HG03103 (cell line): ENCODE measurements around the gene PTCD2.
A peak's percentile ranks its signal among the peaks of the same experiment; 100 is the strongest.

Experiments
- ATAC-seq: cut with Tn5 transposase; IDR thresholded peaks from one replicate; pipeline ENCODE4 v1.9.1; 2021; ENCODE audit warnings: low read depth; ENCODE audit not compliant: unreplicated experiment

PTCD2 gene, protein sequence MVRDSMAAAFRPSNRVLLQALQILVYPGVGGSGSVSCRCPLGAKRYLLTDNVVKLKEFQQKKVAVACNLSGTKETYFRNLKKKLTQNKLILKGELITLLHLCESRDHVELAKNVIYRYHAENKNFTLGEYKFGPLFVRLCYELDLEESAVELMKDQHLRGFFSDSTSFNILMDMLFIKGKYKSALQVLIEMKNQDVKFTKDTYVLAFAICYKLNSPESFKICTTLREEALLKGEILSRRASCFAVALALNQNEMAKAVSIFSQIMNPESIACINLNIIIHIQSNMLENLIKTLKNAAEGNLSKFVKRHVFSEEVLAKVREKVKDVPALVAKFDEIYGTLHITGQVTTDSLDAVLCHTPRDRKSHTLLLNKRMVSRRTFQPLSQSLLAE

DNA sequence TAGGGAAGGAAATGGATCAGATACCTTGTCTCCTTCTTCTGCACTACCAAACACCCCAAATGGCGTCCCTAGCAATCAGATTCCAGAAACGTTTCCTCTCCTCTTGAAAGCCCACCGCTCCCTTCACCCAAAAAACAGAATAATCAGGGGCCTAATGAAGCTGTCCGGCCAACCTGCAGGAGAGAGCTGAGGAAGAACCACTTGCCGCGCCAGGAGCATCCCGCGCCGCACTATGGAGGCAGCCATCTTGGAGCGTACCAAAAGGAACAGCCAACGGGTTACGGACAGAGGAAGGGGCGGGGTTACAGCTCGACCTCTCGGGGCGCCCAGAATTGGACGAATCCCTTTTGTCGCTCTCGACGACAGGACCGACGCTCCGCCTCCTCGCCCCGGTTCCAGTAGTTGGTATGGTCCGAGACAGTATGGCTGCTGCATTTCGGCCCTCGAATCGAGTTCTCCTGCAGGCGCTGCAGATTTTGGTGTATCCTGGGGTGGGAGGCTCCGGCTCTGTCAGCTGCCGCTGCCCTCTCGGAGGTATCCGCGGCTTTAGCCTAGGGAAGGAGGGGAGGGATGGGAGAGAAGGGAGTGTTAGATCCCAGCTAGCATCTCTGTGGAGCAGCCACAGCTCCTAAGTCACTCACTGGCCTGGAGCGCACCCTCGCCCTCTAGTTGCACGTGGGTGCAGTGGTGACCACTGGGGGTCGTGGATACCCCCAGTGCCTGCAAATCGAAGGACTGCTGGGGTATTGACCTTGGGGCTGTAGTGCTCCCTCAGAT lies at the start of gene PTCD2, which contains the start of gene MRPS27:
Gene PTCD2 (plus strand): TSS at position 398 of the 777 bp plus-strand sequence. CDS start 10 bp downstream, at position 408.
Gene MRPS27 (minus strand): TSS at position 265 of the 777 bp plus-strand sequence. CDS start 19 bp downstream, at position 246.
- peak; percentile 99 for ATAC-seq

DNA sequence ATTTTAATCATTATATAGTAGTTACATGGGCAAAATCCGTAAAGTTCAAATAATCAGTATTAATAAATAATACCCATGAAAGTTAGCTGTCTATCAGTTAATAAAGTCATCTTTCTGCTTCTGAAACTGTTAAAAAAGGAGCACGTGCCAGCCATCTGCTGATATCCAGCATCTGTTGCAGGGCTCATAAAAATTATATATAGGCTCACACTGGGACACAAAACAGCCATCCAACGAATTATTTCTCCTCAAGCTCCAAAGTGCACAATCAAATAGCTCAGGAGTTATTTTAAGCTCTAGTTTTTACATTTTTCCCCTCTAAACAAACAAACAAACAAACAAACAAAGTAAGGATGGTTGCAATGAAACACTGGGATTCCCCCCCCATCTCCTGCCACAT lies 48.5 kb upstream of the PTCD2 start:
- no peak for ATAC-seq

DNA sequence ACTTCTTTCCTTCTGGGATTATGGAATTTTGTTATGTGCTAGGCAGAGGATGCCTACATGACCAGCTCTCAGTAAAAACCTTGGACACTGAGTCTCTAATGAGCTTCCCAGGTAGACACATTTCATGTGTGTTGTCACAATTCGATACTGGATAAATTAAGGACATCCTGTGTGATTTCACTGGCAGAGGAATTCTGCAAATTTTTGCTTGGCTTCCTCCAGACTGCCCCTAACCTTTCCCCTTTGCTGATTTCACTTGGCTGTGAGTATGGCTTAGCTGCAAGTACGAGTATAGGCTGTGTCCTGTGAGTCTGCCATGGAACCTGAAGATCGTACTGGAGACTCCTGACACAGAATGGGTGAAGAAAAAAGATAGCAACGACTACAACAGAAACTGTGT lies 47.8 kb upstream of the PTCD2 start:
- ATAC-seq: no peak

DNA sequence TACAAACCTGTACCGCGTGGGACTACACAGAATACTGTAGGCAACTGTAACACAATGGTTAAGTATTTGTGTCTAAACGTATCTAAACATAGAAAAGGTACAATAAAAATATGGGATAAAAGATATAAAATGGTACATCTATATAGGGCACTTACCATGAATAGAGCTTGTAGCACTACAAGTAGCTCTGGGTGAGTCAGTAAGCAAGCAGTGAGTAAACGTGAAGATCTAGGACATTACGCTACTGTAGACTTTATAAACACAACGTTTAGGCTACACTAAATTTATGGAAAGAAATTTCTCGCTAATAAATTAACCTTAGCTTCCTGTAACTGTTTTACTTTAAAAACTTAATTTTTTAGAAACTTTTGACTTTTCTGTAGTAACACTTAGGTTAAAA lies 46.6 kb upstream of the PTCD2 start:
- ATAC-seq: no peak

DNA sequence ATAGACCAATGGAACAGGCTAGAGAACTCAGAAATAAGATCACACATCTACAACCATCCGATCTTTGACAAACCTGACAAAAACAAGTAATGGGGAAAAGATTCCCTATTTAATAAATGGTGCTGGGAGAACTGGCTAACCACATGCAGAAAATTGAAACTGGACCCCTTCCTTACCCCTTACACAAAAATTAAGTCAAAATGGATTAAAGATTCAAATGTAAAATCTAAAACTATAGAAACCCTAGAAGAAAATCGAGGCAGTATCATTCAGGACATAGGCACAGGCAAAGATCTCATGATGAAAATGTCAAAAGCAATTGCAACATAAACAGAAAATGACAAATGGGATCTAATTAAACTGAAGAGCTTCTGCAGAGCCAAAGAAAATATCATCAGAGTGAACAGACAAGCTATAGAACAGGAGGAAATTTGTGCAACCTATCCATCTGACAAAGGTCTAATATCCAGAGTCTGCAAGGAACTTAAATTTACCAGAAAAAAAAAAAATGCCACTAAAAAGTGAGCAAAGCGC lies 43.9 kb upstream of the PTCD2 start:
- ATAC-seq: no peak

DNA sequence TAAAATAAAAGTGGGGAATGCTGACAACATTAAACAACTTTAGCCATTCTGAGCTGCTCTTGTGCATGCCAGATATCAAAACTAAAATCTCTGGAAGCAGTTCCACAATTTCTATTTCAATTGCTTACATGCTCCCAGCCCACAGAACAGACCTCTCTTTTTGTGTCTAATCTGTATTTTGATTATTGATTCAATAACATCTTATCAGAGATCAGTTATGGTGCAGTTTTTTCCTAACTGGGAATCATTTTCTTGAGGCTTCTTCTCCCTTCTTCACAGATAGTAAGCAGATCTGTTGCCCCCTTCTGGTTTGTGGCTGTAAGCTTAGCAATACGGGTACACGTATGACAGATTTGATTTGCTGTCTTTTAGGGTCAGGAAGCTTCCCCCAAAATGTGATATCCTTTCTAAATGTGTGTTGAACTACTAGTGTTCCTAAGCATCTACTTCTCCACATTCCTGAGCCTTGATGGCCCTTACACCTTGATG lies 39.5 kb upstream of the PTCD2 start:
- no peak for ATAC-seq

DNA sequence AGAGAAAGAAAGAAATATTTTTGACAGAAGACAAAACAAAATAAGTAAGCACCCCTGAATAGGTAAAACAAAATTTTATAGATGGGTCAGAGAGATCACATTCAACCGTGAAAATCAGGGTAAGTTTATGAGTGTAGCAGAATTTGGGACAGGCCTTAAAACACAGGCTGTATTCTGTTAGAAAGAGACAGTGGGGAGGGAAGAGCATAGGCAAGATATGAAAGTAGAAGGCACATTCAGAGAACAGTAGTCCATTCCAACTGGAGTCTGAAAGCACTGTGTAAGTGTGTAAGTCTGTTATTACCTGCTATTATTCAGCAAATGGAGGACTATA lies 38.8 kb upstream of the PTCD2 start:
- no peak for ATAC-seq

DNA sequence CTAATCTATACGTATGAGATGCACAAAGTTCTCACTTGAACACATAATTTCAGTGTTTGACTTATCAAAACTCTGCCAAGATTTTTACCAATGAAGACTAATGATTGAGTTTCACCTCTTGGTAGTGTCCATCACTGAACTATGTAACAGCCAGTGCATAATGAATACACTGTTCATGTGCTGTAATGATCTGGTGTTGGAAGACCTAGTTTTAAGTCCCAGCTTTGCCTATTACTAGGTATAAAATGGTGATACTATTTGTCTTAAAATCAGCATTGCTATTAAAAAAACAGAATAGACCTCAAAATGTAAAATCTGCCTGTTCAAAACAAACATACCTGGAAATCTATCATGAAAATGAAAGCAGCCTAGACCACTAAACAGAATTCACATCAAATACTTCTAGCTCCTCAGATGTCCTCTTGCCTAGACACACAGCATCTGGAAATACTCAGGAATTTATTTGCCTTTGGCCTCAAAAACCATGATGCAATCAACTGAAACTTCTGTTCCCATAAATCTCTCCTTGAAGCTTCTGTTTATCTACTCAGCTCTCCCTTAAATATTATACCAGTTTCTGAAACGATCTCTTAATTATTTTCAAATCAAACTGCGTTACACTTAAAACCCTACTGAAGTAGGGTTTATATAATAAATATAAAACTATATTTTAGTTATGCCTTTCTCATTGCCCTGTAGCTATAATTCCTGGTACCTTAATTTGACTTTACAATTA lies 38.2 kb upstream of the PTCD2 start:
- no peak for ATAC-seq

DNA sequence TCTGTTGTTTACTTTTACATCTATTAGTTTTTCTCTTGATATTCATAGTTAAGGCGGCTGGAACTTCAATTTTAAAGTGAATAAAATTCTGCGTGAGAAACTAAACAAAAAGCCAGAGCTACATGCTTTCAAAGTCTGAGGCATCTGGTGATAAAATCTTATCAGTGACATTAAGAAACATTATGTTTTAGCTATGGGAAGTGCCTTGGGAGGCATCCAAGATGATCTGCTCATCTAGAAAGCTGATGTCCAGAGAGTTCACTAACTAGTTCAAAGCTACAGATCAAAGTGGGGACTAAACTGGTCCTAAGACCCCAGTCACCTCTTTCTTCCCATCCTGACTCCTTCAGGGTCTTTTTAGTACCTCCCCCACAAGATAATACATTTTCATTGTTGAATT lies 37.3 kb upstream of the PTCD2 start:
- ATAC-seq: no peak

DNA sequence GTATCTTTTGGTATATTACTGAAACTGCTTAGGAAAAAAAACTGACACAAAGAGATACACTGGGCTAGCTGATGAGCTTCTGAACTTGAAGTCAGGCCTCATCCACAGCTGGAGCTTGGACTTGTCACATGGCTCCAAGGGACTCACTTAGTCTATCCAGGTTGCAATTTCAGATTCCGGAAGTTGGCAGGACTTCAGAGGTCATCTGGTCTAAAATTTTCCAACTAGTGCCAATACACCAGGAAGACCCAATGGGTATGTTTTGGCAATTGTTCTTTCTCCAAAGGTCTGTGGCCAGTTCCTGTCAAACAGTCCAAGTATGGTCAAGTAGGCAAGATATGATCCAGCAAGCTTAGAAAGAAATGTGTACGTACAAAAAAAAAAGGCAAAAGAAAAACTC lies 36.8 kb upstream of the PTCD2 start:
- ATAC-seq: no peak

DNA sequence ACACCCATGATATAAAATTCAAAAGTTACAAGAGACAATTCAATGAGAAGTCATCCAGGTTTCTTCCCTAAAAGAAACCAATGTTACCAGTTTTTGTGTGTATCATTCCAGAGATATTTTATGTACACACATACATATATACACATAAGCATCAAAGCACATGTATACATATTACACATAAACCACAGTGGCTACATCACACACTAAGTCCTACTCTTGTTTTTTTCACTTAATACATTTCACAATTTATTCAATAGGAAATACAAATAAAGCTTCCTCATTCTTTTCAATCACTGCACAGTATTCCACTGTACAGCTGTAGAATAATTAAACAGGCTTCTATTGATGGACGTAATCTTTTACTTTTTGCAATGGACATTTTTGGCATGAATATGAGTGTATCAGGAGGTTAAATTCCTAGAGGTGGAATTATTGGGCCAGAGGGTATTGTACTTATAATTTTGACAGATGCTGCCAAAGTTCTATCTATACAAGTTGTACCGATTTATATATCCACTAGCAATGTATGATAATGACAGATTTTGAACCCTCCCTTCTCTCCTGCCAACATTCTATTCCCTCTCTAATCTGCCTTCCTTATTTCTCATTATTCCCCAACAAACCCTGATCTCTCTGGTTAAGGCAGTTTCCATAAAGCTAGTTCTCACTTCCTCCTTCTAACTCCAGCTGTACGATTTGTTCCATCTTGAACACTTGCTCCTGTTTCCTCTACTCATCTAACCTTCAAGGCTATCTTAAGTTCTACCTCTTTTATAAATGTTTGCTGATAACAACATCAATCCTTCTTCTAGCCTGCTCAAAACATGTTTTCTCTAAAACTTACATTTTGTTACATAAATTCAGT lies 35.4 kb upstream of the PTCD2 start:
- no peak for ATAC-seq

DNA sequence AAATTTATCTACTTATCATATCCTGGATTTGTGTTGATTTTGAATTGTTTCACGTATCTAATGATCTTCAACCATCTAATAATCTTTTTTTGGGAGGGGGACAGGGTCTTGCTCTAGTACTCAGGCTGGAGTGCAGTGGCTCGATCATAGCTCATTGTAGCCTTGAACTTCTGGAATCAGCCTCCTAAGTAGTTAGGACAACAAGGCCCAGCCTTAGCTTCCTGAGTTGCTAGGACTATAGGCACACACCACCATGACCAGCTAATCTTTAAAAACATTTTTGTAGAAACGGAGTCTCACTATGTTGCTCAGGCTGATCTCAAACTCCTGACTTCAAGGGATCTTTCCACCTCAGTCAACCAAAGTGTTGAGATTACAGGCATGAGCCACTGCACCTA lies 34.8 kb upstream of the PTCD2 start:
- ATAC-seq: no peak

DNA sequence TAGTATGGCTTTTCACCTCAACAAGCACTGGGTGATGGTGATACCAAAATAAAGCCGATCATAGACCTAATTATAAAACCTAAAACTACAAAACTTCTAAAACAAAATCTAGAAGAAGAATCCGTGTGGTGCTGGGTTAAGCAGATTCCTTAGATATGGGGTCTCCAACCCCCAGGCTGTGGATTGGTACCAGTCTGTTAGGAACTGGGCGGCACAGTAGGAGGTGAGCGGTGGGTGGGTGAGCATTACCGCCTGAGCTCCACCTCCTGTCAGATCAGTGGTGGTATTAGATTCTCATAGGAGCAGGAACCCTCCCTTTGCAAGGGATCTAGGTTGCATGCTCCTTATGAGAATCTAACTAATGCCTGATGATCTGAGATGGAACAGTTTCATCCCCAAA lies 33.4 kb upstream of the PTCD2 start:
- no peak for ATAC-seq

DNA sequence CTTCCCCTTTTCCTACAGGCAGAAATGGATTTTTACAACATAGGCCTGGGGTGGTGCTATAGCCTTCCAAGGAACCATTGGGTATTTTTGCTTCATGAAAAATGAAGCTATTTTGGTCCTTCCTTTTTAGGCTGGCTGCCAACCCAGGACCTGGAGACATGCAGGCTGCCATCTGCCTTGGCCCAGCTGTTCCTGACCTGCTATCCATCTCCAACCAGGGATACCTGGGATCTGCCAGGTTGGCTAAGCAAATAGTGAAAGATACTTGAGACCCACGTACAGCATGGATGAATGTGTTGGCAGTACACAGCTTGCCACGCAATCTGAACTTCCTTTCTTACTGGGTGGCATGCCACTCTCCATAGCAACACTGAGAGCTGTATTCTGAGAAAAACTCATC lies 31.2 kb upstream of the PTCD2 start:
- ATAC-seq: no peak

DNA sequence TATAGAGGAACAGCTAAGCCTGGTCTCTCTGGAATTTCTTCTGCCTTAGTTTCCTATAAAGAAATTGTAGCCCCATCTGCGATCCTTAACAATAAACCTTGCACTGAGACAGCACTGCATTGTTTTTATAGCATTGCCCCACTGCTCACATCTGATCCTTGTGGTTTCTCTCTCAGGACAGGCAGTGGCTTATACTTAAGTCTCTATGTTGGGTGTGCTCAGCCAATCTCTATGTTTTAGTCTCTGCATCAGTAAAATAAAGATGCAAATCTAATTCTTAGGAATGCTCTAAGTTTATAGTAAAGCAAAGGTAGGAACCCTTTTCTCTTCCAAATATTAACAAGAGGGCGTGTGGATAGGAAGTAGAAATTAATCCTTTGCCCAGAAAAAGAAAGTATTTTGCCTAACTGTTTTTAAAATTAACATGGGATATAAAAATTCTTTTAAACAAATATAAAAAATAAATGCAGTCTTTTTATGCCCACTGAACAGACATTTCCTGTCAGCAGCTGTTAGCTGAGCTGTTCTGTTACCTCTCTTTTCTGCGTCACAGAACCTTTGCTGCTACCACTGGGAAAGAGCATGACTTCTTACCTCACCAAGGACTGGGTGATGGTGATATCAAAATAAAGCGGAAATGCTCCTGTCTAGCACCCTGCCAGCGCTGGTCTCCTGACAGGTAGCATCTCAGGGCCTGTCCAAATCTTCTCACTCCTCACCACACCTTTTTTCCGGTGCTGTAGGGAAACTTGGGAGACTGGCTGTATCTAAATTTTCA lies 29.6 kb upstream of the PTCD2 start:
- ATAC-seq: no peak

DNA sequence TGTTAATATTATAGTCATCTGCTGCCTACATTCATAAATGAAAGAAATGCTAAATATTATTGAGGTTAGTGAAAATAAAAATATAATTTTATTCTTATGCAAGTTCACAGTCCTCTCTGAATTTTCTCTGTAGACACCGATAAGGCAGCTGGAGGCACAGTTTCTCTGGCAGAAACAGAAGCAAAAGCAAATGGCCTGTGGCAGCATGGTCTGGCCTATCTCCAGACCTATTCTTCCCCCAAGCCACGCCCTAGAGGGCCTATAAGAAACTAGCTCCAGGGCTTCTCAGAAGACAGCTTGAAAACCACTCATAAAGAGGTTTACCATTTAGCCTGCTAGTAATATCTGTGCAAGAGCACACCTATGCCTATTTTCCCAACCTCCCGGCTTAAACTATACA lies 28.6 kb upstream of the PTCD2 start:
- no peak for ATAC-seq

DNA sequence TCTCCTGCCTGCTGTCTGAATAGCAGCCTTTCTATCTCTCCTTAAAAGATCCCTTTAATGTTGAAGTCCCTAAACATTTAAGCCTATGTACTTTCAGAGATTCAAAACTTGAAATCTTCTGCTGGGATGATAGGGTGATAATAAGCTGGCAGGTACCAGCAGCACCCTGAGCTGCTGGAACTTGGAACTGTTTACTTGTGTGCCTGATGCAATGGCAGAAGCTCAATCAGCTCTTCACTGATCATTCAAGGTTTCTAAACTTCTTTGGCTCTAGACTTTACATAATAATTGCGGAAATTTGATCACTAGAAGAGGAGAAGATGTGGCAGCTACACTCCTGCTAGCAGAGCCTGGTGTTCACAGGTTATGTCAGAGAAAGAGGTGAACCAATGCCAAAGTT lies 27.8 kb upstream of the PTCD2 start:
- ATAC-seq: no peak

DNA sequence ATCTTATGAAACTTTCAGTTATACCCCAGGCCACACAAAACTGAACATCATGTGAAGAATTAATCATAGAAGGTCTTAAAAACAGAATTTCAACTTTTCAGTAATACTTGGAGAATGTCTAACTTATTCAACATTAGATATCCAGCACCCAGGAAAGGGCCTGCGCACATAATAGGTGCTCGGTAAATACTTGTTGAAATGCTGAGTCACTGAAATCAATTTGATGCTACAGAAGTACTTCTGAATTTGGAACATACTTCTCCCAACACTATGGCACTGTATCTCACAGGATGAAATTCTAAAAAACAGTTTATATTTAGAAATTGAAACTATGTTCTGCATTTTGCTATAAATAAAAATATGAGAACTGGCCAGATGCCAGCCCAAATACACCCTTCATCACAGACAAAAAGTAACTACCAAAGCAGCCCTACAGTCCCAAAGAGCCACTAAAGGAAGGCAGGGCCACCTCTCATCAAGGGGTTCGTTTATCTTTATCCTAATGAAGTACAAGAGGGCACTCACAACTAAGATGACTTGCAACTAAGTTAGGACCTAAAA lies 26.6 kb upstream of the PTCD2 start:
- no peak for ATAC-seq

DNA sequence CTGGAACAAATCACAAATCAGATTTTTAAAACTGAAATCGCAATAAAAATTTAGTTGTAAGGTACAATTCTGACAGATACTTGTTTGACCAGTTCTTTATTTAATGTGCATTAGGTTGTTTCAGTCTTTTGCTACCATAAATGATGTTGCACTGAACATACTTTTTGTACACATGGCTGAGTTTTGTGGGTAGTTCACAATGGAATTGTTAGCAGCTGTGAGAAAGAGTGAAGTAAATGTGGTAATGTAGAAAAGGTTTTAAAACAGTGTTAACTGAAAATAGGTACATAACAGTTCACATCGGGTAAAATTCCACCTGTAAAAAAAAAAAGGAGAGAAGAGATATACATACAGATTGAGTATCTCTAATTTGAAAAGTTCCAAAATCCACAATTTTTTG lies 25.7 kb upstream of the PTCD2 start:
- no peak for ATAC-seq
